Osteocyte (in vitro differentiated cells): ENCODE results near the gene STRC. TPM values are rescaled to one million over a fixed set of nuclear protein-coding genes. Genes with fewer than 3 reads are reported as not detected.
"Not testable (repeated sequence)": the region's sequence is repeated elsewhere in the genome, so short reads cannot be mapped to it uniquely, and the experiment has no call there.

Experiments used
- DNase-seq: peaks from one replicate; pipeline ENCODE4 v3.0.0; 2021; ENCODE audit warnings: mixed read lengths; ENCODE audit not compliant: unreplicated experiment; ENCODE audit errors: extremely low spot score
- H3K27ac Mint-ChIP-seq: one replicate; pipeline ENCODE4 v1.8.0; 2021; ENCODE audit warnings: mild to moderate bottlenecking, mixed read lengths; ENCODE audit not compliant: unreplicated experiment
- H3K27me3 Mint-ChIP-seq: one replicate; pipeline ENCODE4 v1.8.0; 2021; ENCODE audit warnings: mixed read lengths; ENCODE audit not compliant: unreplicated experiment
- H3K36me3 Mint-ChIP-seq: one replicate; pipeline ENCODE4 v1.8.0; 2021; ENCODE audit warnings: mixed read lengths; ENCODE audit not compliant: unreplicated experiment
- H3K4me1 Mint-ChIP-seq: one replicate; pipeline ENCODE4 v1.8.0; 2021; ENCODE audit warnings: mixed read lengths; ENCODE audit not compliant: unreplicated experiment
- H3K4me3 Mint-ChIP-seq: one replicate; pipeline ENCODE4 v1.8.0; 2021; ENCODE audit warnings: mild to moderate bottlenecking, moderate library complexity, mixed read lengths; ENCODE audit not compliant: unreplicated experiment
- H3K9me3 Mint-ChIP-seq: one replicate; pipeline ENCODE4 v1.8.0; 2021; ENCODE audit warnings: mixed read lengths; ENCODE audit not compliant: unreplicated experiment
- CTCF ChIP-seq: fragments of 200-600 bp; sonication (generic); IDR thresholded peaks from 2 replicates; pipeline ENCODE4 v1.5.0; 2021; ENCODE audit warnings: antibody characterized with exemption, mild to moderate bottlenecking, moderate library complexity
- long read RNA-seq: library from polyadenylated mRNA; unstranded; transcript quantifications from one replicate; pipeline ENCODE4 v2.0.0, GENCODE V29; 2021
- total RNA-seq: library from RNA; stranded (reverse); gene quantifications from 2 replicates; pipeline ENCODE4 v1.2.1, GENCODE V29; 2021

The STRC gene
- 0.30 and 0.34 TPM in 2 replicates for total RNA-seq
- long read RNA-seq: 0 reads

- H3K27me3 Mint-ChIP-seq: peaks cover 21% of the 10 kb centered on the region
- not testable (repeated sequence) for H3K4me1 Mint-ChIP-seq, H3K9me3 Mint-ChIP-seq, DNase-seq, H3K4me3 Mint-ChIP-seq, H3K27ac Mint-ChIP-seq, H3K36me3 Mint-ChIP-seq
These were observed at the start of gene STRC for GRCh38 chr15:43618700-43619099. Gene STRC, minus strand, starts transcription at chr15:43618800. Its CDS starts 78 bp downstream, at chr15:43618722.

DNA sequence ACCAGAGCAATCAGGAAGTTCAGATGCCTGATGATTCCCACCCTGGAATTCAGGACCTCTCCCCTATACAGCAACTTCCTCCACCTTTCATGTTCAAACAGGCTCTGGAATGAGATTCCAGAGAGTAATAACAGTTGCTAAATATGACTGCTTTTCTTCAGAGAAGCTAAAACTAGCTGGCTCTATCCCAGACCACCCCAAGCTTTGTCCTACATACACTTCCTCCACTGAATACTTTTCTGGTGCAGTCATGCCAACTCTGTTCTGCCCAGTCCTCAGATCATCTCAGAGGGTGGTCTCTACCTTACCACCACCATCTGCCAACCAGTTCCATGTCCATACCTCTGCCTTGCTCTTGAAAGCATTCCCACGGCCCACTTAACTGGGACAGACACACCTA, 47.6 kb upstream of the STRC start:
- H3K9me3 Mint-ChIP-seq, H3K4me3 Mint-ChIP-seq, H3K4me1 Mint-ChIP-seq, DNase-seq, H3K36me3 Mint-ChIP-seq, H3K27ac Mint-ChIP-seq, H3K27me3 Mint-ChIP-seq: not testable (repeated sequence)

GRCh38 chr15:43663333-43663732, 44.7 kb upstream of the STRC start:
- not testable (repeated sequence) for H3K36me3 Mint-ChIP-seq, H3K4me3 Mint-ChIP-seq, H3K9me3 Mint-ChIP-seq, H3K27me3 Mint-ChIP-seq, H3K27ac Mint-ChIP-seq, DNase-seq, H3K4me1 Mint-ChIP-seq

DNA sequence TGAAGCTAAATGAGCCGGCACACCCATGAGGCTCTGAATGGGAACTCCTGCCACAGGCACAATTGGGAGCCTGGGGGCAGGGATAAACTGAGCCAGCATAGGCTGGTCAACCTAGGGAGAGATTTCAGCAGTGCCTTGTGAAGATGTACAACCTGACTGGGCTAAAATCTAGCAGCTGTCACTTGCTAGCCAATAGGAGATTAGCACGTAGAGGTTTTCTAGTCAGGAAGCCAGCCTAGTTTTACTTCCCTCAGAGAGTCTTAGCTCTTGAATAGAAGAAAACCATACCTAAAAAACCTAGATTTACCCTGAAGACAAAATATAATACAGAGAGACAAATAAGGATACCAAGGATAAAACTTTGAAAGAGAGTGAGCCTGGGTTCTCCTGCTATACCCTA, 43.7 kb upstream of the STRC start:
- not testable (repeated sequence) for H3K4me3 Mint-ChIP-seq, H3K9me3 Mint-ChIP-seq, DNase-seq, H3K36me3 Mint-ChIP-seq, H3K27me3 Mint-ChIP-seq, H3K4me1 Mint-ChIP-seq, H3K27ac Mint-ChIP-seq

DNA sequence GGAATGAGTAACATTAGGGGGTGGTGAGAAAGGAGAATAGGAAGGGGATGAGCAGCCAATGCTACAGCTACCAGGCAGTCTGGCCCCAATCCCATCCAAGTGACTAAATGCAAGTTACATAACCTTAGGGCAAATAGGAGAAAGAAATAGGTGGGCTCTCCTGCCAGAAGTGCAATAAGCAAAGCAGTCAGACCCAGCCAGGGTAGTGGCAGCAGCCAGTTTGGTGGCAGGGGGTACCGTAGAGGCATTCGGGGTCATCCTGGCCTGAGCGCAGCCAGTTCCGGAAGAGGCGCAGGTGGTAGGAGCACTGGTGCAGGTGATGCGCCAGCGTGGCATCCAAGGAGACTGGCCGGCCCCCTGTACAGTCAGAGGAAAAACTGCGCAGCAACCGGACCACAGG, 41.1 kb upstream of the STRC start:
- H3K4me1 Mint-ChIP-seq, H3K27ac Mint-ChIP-seq, H3K9me3 Mint-ChIP-seq, DNase-seq, H3K4me3 Mint-ChIP-seq, H3K36me3 Mint-ChIP-seq, H3K27me3 Mint-ChIP-seq: not testable (repeated sequence)

- H3K27me3 Mint-ChIP-seq, H3K9me3 Mint-ChIP-seq, H3K36me3 Mint-ChIP-seq, H3K4me3 Mint-ChIP-seq, H3K27ac Mint-ChIP-seq, H3K4me1 Mint-ChIP-seq, DNase-seq: not testable (repeated sequence)
These were observed 30.9 kb upstream of the STRC start for GRCh38 chr15:43649430-43649926.

- Mint-ChIP-seq H3K4me3 (no peak within 1 kb of the TSS), H3K27me3 (no peaks in the 10 kb centered on the region), H3K4me1 (no peaks in the 10 kb centered on the region), H3K27ac (no peak within 1 kb of the TSS), H3K36me3 (peaks cover 7% of the 10 kb centered on the region), H3K9me3 (no peaks in the 10 kb centered on the region)
- no peak for TF ChIP-seq CTCF
- no peak for DNase-seq
These were observed 30.2 kb upstream of the STRC start, which contains the start of gene CATSPER2 for GRCh38 chr15:43648649-43649429. Gene CATSPER2, minus strand, starts transcription at chr15:43648844. Its CDS starts 783 bp downstream, at chr15:43648061.

- not testable (repeated sequence) for H3K27ac Mint-ChIP-seq, H3K4me1 Mint-ChIP-seq, H3K36me3 Mint-ChIP-seq, H3K4me3 Mint-ChIP-seq, DNase-seq, H3K27me3 Mint-ChIP-seq, H3K9me3 Mint-ChIP-seq
These were observed 20.0 kb upstream of the STRC start for GRCh38 chr15:43638464-43639204.

DNA sequence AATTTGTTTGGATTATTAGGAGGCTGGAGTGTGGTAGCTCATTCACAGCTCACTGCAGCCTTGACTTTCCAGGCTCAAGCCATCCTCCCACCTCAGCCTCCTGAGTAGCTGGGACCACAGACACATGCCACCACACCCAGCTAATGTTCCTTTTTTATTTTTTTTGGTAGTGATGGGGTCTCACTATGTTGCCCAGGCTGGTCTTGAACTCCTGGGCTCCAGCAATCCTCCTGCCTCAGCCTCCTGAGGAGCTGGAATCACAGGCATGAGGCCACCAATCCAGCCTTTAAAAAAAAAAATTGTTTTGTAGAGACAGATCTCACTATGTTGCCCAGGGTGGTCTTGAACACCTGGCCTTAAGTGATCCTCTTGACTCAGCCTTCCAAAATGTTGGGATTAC, 8.3 kb upstream of the STRC start:
- not testable (repeated sequence) for H3K36me3 Mint-ChIP-seq, H3K9me3 Mint-ChIP-seq

More for the DNA sequence above, 8.3 kb upstream of the STRC start:
- not testable (repeated sequence) for H3K27ac Mint-ChIP-seq, H3K4me3 Mint-ChIP-seq, DNase-seq, H3K27me3 Mint-ChIP-seq
- peaks cover 13% of the 10 kb centered on the region for H3K4me1 Mint-ChIP-seq
